Choroid plexus epithelial cell (primary cell): Measurements from ENCODE around the gene HAGHL.

ENCODE experiments used
- DNase-seq: peaks from one replicate; pipeline ENCODE4 v3.0.0-alpha.2; 2010; ENCODE audit warnings: low read depth
- H3K4me3 ChIP-seq: 2 replicates; pipeline ENCODE4 v1.5.1; 2011; ENCODE audit warnings: low read depth, mild to moderate bottlenecking, control low read depth, low read length, moderate library complexity
- TF ChIP-seq, protein P1 (sequence below): conservative IDR thresholded peaks from 2 replicates; pipeline ENCODE4 v1.5.1; 2011; ENCODE audit warnings: low read depth, mild to moderate bottlenecking, control low read depth, inconsistent platforms, low read length, moderate library complexity

The HAGHL gene

DNA sequence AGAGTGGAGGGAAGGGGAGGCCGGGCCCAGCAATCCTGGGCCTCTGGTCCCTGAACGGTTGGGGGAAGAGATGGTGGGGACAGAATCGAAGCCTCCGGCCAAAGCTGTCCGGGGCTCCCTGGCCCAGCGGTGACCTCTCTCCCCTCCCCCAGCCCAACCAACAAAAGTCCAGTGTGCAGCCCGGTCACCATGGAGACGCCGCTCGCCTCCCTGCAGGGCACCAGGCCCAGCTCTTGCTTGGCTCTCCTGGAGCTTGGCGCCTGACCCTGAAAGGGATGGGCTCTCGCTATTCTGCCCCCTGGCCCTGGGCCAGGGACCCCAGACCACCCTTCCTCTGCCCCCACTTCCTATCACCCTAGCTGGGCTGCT is 10.7 kb upstream of the HAGHL start:
- TF ChIP-seq, protein P1, sequence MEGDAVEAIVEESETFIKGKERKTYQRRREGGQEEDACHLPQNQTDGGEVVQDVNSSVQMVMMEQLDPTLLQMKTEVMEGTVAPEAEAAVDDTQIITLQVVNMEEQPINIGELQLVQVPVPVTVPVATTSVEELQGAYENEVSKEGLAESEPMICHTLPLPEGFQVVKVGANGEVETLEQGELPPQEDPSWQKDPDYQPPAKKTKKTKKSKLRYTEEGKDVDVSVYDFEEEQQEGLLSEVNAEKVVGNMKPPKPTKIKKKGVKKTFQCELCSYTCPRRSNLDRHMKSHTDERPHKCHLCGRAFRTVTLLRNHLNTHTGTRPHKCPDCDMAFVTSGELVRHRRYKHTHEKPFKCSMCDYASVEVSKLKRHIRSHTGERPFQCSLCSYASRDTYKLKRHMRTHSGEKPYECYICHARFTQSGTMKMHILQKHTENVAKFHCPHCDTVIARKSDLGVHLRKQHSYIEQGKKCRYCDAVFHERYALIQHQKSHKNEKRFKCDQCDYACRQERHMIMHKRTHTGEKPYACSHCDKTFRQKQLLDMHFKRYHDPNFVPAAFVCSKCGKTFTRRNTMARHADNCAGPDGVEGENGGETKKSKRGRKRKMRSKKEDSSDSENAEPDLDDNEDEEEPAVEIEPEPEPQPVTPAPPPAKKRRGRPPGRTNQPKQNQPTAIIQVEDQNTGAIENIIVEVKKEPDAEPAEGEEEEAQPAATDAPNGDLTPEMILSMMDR, result no peak
- H3K4me3 ChIP-seq, result peak overlapping the region; percentile 63
- peak; percentile 68 for DNase-seq

DNA sequence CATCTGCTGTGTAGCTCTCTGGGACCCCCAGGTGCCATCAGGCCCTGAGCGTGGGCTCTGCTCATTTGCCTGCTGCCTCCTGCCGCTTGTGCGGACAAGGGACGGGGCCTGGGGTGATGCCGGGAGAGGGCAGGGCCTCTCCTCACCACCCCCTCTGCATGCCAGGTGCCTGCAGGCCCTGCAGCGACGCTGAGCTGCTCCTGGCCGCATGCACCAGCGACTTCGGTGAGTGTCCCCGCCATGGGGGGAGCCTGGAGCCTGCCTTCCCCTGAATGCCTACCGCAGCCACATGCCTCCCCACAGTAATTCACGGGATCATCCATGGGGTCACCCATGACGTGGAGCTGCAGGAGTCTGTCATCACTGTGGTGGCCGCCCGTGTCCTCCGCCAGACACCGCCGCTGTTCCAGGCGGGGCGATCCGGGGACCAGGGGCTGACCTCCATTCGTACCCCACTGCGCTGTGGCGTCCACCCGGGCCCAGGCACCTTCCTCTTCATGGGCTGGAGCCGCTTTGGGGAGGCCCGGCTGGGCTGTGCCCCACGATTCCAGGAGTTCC is 10.1 kb upstream of the HAGHL start:
- H3K4me3 ChIP-seq, result no peak overlapping the region
- no peak for DNase-seq
- TF ChIP-seq, protein P1, result no peak

DNA sequence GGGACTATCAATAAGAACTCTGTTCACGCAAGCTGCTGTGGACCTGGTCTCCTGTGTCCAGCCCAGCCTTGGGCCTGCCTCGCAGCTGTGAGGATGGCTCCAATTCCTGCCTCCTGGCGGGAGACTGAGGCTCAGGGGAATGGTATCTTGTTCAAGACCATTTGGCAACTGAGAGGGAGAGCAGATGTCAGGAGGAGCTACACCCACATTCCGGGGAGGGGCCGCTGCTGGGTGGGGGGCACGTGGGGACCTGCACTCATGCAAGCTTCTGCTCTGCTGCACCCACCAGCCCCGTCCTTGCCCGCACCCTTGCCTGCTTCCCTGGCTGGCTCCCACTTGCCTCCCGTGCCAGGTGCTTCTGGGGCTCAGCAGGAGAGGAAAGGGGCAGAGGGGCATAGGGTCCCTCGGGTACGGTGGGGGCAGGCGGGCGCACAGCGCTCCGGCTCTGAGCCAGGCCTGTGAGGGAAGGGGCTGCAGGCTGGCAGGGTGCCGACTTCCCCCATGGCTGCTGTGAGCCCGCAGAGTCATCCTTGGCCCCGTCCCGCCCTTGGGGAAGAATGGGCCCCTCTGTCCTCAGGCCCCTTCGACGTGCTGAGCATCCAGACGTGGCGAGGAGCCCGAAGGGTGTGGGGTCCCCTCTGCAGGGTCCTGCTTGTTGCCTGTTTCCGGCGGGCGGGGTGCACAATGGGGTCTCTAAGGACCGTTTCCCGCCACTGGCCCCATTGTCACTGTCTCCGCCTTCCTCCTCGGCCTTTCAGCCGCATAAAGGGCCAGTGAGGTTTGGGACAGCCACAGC is 9.3 kb upstream of the HAGHL start:
- no peak overlapping the region for H3K4me3 ChIP-seq
- TF ChIP-seq, protein P1, result no peak
- DNase-seq, result no peak

DNA sequence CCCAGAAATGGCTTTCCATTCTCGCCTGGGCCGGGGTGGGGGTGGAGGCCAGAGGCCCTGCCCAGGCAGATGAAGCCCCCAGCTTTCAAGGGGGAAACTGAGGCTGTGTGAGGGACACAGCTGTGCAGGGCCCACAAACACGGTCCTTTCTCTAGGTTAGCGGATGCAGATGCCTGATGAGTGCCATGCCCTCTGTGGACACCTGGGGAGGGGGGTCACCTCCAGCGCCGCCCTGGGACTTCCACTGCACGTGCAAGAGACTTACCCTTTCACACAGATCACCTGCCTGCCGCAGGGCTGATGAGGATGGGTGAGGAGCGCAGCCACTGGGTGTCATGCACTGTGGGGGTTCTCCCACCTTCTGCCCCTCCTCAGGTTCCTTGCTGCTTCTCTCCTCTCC is 8.5 kb upstream of the HAGHL start:
- H3K4me3 ChIP-seq, result no peak overlapping the region
- no peak for DNase-seq
- TF ChIP-seq, protein P1, result no peak

DNA sequence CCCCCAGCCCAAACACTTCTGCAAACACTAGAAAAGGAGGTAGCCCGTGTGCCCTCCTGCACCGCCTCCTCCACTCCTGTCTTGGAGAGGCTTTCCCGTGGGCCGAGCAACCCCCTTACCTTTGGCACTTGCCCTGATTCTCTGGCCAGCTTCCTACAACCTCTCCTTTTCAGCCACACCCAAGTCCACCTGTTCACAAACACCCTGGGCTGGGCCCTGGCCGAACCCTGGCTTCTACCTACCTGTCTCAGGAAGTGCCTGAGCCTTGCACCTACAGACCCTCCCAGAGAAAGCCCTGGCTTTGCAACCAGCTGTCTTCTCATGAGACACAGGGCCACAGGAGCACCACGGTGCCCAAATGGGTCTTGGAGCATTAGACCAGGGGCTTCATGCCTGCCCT is 8.0 kb upstream of the HAGHL start:
- DNase-seq, result no peak

DNA sequence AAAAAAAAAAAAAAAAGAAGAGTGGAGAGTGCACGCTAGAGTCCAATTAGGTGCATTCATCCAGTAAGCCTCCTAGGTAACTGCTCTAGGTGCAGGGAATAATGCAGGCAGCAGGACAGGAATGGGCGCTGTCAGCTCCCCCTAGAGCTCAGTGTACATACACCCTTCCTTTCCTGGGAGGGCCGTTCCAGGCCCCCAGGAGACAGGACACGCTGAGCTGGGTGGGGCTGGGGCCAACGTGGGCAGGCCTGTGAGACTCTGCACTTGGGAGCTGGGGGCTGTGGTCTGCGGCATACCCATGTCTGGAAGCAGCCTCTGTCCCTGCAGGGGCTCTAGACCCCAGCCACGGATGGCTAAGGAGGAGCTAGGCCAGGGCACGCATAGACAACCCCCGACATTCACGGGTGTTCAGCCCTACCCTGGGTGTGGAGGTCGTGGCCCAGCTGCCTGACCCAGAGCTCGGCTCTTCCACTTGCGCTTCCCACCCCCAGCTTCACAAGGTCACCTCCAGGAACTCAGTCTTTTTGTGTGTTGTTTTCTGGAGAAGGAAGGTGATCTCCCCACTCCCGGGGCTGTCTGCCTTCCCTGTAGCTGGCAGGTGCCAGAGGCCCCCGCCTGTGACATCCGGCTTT is 7.0 kb upstream of the HAGHL start:
- TF ChIP-seq, protein P1, result peak; percentile 43
- no peak for DNase-seq
- peak overlapping the region; percentile 73 for H3K4me3 ChIP-seq

More for the DNA sequence above, 8.0 kb upstream of the HAGHL start:
- no peak overlapping the region for H3K4me3 ChIP-seq
- TF ChIP-seq, protein P1, result no peak
